ENCODE data around the gene ACE.
A peak's percentile ranks its signal among the peaks of the same experiment; 100 is the strongest.

Gene ACE

DNA sequence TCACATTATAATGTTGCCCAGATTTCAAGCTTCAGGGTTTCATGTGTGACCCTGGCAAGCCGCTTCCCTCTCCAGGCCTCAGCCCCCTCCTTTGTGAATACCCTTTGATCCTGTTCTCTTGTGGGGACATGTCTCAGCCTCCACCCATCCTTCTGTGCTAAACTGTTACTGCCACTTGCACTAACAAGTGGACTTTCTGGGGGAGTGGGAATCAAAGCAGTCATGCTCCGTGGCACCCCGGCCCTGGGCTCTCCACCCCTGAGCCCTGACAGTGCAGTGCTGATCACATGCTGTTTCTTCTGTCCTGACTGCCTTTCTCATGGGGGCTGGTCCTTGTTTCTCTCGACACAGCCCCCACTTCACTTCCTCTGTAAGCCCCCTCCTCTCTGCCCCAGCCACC lies 63.7 kb downstream of the ACE start (continued):
- no peak for TF ChIP-seq ZNF707 (tag by site-specific recombination; IDR thresholded peaks at IDR 0.05)
- no peak for TF ChIP-seq ZNF350 (tag by site-specific recombination; IDR thresholded peaks at IDR 0.05)
- TF ChIP-seq, protein P1, sequence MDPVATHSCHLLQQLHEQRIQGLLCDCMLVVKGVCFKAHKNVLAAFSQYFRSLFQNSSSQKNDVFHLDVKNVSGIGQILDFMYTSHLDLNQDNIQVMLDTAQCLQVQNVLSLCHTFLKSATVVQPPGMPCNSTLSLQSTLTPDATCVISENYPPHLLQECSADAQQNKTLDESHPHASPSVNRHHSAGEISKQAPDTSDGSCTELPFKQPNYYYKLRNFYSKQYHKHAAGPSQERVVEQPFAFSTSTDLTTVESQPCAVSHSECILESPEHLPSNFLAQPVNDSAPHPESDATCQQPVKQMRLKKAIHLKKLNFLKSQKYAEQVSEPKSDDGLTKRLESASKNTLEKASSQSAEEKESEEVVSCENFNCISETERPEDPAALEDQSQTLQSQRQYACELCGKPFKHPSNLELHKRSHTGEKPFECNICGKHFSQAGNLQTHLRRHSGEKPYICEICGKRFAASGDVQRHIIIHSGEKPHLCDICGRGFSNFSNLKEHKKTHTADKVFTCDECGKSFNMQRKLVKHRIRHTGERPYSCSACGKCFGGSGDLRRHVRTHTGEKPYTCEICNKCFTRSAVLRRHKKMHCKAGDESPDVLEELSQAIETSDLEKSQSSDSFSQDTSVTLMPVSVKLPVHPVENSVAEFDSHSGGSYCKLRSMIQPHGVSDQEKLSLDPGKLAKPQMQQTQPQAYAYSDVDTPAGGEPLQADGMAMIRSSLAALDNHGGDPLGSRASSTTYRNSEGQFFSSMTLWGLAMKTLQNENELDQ (tag by site-specific recombination; IDR thresholded peaks at IDR 0.05; ENCODE audit: low read depth): no peak
- TF ChIP-seq ZNF670 (tag by site-specific recombination; IDR thresholded peaks at IDR 0.05; ENCODE audit: low read depth): no peak

- TF ChIP-seq, protein P2, sequence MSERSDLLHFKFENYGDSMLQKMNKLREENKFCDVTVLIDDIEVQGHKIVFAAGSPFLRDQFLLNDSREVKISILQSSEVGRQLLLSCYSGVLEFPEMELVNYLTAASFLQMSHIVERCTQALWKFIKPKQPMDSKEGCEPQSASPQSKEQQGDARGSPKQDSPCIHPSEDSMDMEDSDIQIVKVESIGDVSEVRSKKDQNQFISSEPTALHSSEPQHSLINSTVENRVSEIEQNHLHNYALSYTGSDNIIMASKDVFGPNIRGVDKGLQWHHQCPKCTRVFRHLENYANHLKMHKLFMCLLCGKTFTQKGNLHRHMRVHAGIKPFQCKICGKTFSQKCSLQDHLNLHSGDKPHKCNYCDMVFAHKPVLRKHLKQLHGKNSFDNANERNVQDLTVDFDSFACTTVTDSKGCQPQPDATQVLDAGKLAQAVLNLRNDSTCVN (tag by site-specific recombination; optimal IDR thresholded peaks at IDR 0.05): no peak
- TF ChIP-seq ZNF768 (tag by site-specific recombination; IDR thresholded peaks at IDR 0.05) (no peak), KLF9 (tag by site-specific recombination; IDR thresholded peaks at IDR 0.05; ENCODE audit: low read depth) (no peak), ZNF157 (tag by site-specific recombination; IDR thresholded peaks at IDR 0.05) (no peak), ZNF830 (tag by site-specific recombination; IDR thresholded peaks at IDR 0.05; ENCODE audit: low read depth) (no peak), GLIS2 (tag by site-specific recombination; IDR thresholded peaks at IDR 0.05) (no peak)
- TF ChIP-seq, protein P3, sequence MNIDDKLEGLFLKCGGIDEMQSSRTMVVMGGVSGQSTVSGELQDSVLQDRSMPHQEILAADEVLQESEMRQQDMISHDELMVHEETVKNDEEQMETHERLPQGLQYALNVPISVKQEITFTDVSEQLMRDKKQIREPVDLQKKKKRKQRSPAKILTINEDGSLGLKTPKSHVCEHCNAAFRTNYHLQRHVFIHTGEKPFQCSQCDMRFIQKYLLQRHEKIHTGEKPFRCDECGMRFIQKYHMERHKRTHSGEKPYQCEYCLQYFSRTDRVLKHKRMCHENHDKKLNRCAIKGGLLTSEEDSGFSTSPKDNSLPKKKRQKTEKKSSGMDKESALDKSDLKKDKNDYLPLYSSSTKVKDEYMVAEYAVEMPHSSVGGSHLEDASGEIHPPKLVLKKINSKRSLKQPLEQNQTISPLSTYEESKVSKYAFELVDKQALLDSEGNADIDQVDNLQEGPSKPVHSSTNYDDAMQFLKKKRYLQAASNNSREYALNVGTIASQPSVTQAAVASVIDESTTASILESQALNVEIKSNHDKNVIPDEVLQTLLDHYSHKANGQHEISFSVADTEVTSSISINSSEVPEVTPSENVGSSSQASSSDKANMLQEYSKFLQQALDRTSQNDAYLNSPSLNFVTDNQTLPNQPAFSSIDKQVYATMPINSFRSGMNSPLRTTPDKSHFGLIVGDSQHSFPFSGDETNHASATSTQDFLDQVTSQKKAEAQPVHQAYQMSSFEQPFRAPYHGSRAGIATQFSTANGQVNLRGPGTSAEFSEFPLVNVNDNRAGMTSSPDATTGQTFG (tag by site-specific recombination; IDR thresholded peaks at IDR 0.05; ENCODE audit: borderline replicate concordance): no peak
- H3K9me3 ChIP-seq (ENCODE audit: control insufficient read depth, insufficient read depth, low read depth, low read length): no peaks in the 10 kb centered on the region
- H3K36me3 ChIP-seq (ENCODE audit: control insufficient read depth in 2 of 2, insufficient read depth in 1 of 2, low read length in 2 of 2): no peaks in the 10 kb centered on the region
- H3K4me1 ChIP-seq (ENCODE audit: control insufficient read depth, insufficient read depth, low read length): no peaks in the 10 kb centered on the region
- CTCF ChIA-PET: interaction anchor here (0.6 to 1.4 kb wide), 3 partner anchors 30 to 399 kb away, joined by 3 to 4 read pairs (median 3); no protein-coding TSS in a partner anchor
- POLR2A ChIA-PET: no interaction called here
- no peak overlapping the region for H3K27ac ChIP-seq (ENCODE audit: extremely low read depth, low read depth, low read length)
- H3K4me3 ChIP-seq (ENCODE audit: low read depth, low read length): no peak overlapping the region
Measured at GRCh38 chr17:63542218-63542545, 65.3 kb downstream of the ACE start.

DNA sequence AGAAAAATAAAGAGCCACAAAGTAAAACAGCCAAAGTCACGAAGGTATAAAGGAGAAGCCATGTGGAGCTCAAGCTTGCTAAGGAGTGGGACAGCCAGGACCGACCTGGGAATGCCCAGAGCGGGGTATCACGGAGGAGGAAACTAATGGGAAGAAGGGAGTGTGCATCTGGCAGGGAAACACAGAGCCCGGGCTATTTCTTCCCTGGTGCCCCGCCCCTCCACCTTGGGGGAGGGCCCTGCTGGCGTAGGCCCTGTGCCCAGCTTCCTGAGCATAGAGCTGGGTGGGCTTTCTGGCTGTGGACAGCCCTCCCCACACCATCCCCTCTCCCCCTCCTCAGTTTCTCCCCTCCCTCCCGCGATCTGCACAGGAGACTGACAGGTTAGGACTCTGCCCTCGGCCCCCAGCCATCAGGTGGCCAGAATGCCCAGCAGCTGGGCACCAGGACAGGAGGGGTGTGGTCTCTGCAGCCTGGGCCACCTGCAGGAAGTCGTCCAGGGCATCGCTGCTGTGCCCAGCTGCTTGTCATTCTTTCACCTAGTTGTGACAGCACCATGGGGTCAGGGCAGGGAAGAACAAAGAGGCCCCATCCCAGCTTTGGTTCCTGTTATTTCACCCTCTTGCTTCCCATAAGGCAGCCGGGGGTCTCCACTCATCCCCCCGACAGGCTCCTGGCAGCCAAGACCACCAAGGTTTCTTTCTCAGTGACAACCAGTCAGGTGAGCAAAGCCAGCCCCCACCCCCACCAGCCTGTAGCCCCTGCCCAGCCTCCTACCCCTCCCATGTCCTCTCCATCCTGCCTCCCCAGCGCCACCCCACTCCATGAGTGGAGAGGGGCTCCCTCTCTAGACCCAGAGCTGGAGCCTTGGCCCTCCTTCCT lies 66.3 kb downstream of the ACE start:
- POLR2A ChIA-PET: interaction anchor here (0.6 kb wide), 1 partner anchor 30 kb away, joined by 3 read pairs; no protein-coding TSS in a partner anchor

More for the DNA sequence above, 66.3 kb downstream of the ACE start:
- CTCF ChIA-PET: interaction anchor here (0.6 to 2.6 kb wide), 6 partner anchors 31 to 400 kb away, joined by 3 to 10 read pairs (median 4); no protein-coding TSS in a partner anchor
- H3K36me3 ChIP-seq (ENCODE audit: control insufficient read depth in 2 of 2, insufficient read depth in 1 of 2, low read length in 2 of 2): no peaks in the 10 kb centered on the region
- H3K9me3 ChIP-seq (ENCODE audit: control insufficient read depth, insufficient read depth, low read depth, low read length): no peaks in the 10 kb centered on the region
- no peak overlapping the region for H3K27ac ChIP-seq (ENCODE audit: extremely low read depth, low read depth, low read length)
- TF ChIP-seq ZNF398 (tag by site-specific recombination; IDR thresholded peaks at IDR 0.05) (peak; percentile 52; the same call in 1 of the 2 replicates), ZNF302 (tag by site-specific recombination; IDR thresholded peaks at IDR 0.05; ENCODE audit: low read depth) (no peak), SP2 (tag by site-specific recombination; IDR thresholded peaks at IDR 0.05) (peak; percentile 48; the same call in 1 of the 2 replicates)
- no peaks in the 10 kb centered on the region for H3K4me1 ChIP-seq (ENCODE audit: control insufficient read depth, insufficient read depth, low read length)
- no peak overlapping the region for H3K4me3 ChIP-seq (ENCODE audit: low read depth, low read length)

All from HEK293 (cell line).